ENCODE data around the gene SPTBN4. TPM values are rescaled to one million over a fixed set of nuclear protein-coding genes. Genes with fewer than 3 reads are reported as not detected.
A peak's percentile ranks its signal among the peaks of the same experiment; 100 is the strongest.

The SPTBN4 gene
- total RNA-seq, 6 experiments from 2014 or later, result 0.17 to 0.96 (median 0.54) TPM

GRCh38 chr19:40608240-40608621, 141.4 kb downstream of the SPTBN4 start:
- no peaks in the 10 kb centered on the region for H3K36me3 Mint-ChIP-seq (ENCODE audit: low read depth)
- H3K27me3 Mint-ChIP-seq (ENCODE audit: insufficient read depth), result peaks cover 2% of the 10 kb centered on the region
- TF ChIP-seq CTCF (IDR thresholded peaks at IDR 0.05), result no peak
- no peak for DNase-seq
- H3K4me1 Mint-ChIP-seq (ENCODE audit: low read depth), result peaks cover 27% of the 10 kb centered on the region
- H3K9me3 Mint-ChIP-seq, result no peaks in the 10 kb centered on the region
- no peak overlapping the region for H3K27ac Mint-ChIP-seq
- H3K4me3 Mint-ChIP-seq, result no peak overlapping the region

GRCh38 chr19:40608957-40609356, 142.2 kb downstream of the SPTBN4 start:
- Mint-ChIP-seq H3K4me1 (ENCODE audit: low read depth) (peaks cover 21% of the 10 kb centered on the region), H3K9me3 (no peaks in the 10 kb centered on the region), H3K27ac (no peak overlapping the region), H3K4me3 (peak overlapping the region; percentile 10; the same call in 1 of the 2 replicates), H3K27me3 (ENCODE audit: insufficient read depth) (peaks cover 2% of the 10 kb centered on the region), H3K36me3 (ENCODE audit: low read depth) (no peaks in the 10 kb centered on the region)
- no peak for TF ChIP-seq CTCF (IDR thresholded peaks at IDR 0.05)
- no peak for DNase-seq

GRCh38 chr19:40609561-40610395, 143.0 kb downstream of the SPTBN4 start:
- peak overlapping the region; percentile 83 for H3K4me3 Mint-ChIP-seq
- no peaks in the 10 kb centered on the region for H3K9me3 Mint-ChIP-seq
- peak overlapping the region; percentile 79 for H3K27ac Mint-ChIP-seq
- peaks cover 20% of the 10 kb centered on the region for H3K4me1 Mint-ChIP-seq (ENCODE audit: low read depth)
- TF ChIP-seq CTCF (IDR thresholded peaks at IDR 0.05), result no peak
- no peaks in the 10 kb centered on the region for H3K36me3 Mint-ChIP-seq (ENCODE audit: low read depth)
- H3K27me3 Mint-ChIP-seq (ENCODE audit: insufficient read depth), result no peaks in the 10 kb centered on the region; the same call in 1 of the 2 replicates
- DNase-seq, result peak; percentile 71

GRCh38 chr19:40610396-40611064, 143.7 kb downstream of the SPTBN4 start:
- H3K4me1 Mint-ChIP-seq (ENCODE audit: low read depth), result peaks cover 28% of the 10 kb centered on the region
- H3K36me3 Mint-ChIP-seq (ENCODE audit: low read depth), result no peaks in the 10 kb centered on the region
- TF ChIP-seq CTCF (IDR thresholded peaks at IDR 0.05), result no peak
- H3K9me3 Mint-ChIP-seq, result no peaks in the 10 kb centered on the region
- peak overlapping the region; percentile 79; the same call in 1 of the 2 replicates for H3K27ac Mint-ChIP-seq
- H3K27me3 Mint-ChIP-seq (ENCODE audit: insufficient read depth), result no peaks in the 10 kb centered on the region; the same call in 1 of the 2 replicates
- no peak for DNase-seq
- peak overlapping the region; percentile 83 for H3K4me3 Mint-ChIP-seq

GRCh38 chr19:40611096-40611495, 144.3 kb downstream of the SPTBN4 start:
- Mint-ChIP-seq H3K27me3 (ENCODE audit: insufficient read depth) (no peaks in the 10 kb centered on the region; the same call in 1 of the 2 replicates), H3K4me1 (ENCODE audit: low read depth) (peaks cover 28% of the 10 kb centered on the region), H3K4me3 (no peak overlapping the region), H3K36me3 (ENCODE audit: low read depth) (no peaks in the 10 kb centered on the region), H3K9me3 (no peaks in the 10 kb centered on the region), H3K27ac (no peak overlapping the region)
- DNase-seq, result no peak
- TF ChIP-seq CTCF (IDR thresholded peaks at IDR 0.05), result no peak

Data from HFFc6 (cell line).